ENCODE measurements around the gene STAB2.

DNA sequence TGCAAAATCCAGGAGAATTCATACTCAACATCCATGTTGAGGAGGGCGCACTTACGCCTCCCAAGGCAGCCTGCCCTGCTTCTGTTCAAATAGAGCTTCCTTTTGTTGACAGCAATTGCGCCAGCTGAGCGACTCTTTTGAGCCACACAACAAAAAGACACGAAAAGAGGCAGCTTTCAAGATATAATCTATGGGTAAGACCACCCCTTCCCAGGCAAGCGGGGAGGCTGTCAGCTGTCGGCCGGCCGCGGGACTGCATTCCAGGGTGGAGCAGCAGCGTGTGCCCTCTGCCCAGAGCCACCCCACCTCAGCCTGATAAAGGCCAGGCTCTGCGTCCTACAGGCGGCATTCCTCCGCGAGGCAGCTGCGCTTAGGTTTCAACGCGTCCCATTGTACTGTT lies 15.8 kb upstream of the STAB2 start:
- TF ChIP-seq, protein P1, sequence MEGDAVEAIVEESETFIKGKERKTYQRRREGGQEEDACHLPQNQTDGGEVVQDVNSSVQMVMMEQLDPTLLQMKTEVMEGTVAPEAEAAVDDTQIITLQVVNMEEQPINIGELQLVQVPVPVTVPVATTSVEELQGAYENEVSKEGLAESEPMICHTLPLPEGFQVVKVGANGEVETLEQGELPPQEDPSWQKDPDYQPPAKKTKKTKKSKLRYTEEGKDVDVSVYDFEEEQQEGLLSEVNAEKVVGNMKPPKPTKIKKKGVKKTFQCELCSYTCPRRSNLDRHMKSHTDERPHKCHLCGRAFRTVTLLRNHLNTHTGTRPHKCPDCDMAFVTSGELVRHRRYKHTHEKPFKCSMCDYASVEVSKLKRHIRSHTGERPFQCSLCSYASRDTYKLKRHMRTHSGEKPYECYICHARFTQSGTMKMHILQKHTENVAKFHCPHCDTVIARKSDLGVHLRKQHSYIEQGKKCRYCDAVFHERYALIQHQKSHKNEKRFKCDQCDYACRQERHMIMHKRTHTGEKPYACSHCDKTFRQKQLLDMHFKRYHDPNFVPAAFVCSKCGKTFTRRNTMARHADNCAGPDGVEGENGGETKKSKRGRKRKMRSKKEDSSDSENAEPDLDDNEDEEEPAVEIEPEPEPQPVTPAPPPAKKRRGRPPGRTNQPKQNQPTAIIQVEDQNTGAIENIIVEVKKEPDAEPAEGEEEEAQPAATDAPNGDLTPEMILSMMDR (IDR thresholded peaks at IDR 0.05; ENCODE audit: low read depth, low read length, poor library complexity, severe bottlenecking), result no peak
- TF ChIP-seq EZH2phosphoT487 (IDR thresholded peaks at IDR 0.05; ENCODE audit: borderline replicate concordance, low read length), result no peak

Measured in DOHH2 (cell line).